Fibroblast of lung (primary cell): ENCODE data around the gene STARD4.

Experiments
- CTCF ChIP-seq, 2 donors: IDR thresholded peaks in 1 of 2; conservative IDR thresholded peaks in 1 of 2; 1 replicate in 1 of 2; 2 replicates in 1 of 2; pipeline ENCODE4 v1.5.1; 2011 to 2012; ENCODE audit warnings: low read length in 2 of 2, control low read depth in 1 of 2, inconsistent platforms in 1 of 2, low read depth in 1 of 2, mild to moderate bottlenecking in 1 of 2
- EZH2 ChIP-seq: IDR thresholded peaks from 2 replicates; pipeline ENCODE4 v1.5.1; 2012; ENCODE audit warnings: low read length, control low read depth, mild to moderate bottlenecking; ENCODE audit errors: missing control alignments

GRCh38 chr5:111453295-111453694 is 59.0 kb downstream of the STARD4 start:
- TF ChIP-seq CTCF (conservative IDR thresholded peaks at IDR 0.05 in 1 of 2, IDR thresholded peaks at IDR 0.05 in 1 of 2; ENCODE audit: low read depth in 1 of 2, low read length in 2 of 2) = no peak
- TF ChIP-seq EZH2 = no peak
